ENCODE results near the gene PCDHGA12. TPM values are rescaled to one million over a fixed set of nuclear protein-coding genes. Genes with fewer than 3 reads are reported as not detected.

The PCDHGA12 gene
- total and polyA plus RNA-seq, 2 of the 8 experiments (the other 6 are each of a cell fraction or from before 2014, with no cell fraction given), result 0.88 to 1.3 TPM

- no peaks in the 10 kb centered on the region for H3K23me2 ChIP-seq (ENCODE audit: low read depth, low read length)
- H3K4me1 ChIP-seq (replicated peaks in 1 of 4; ENCODE audit: control insufficient read depth in 3 of 4, insufficient read depth in 4 of 4, low read length in 3 of 4), result no peaks in the 10 kb centered on the region
- H3K4me3 ChIP-seq (ENCODE audit: extremely low read depth in 1 of 4, insufficient read depth in 2 of 4, low read depth in 3 of 4, low read length in 4 of 4), result no peak overlapping the region
- H3K23ac ChIP-seq (ENCODE audit: insufficient read length), result no peak overlapping the region
- no peak overlapping the region; the same call in 1 of the 2 replicates for H4K8ac ChIP-seq (ENCODE audit: extremely low read depth, insufficient read depth, low read length)
- WGBS, 2 experiments (ENCODE audit: extremely low coverage in 1 of 2, insufficient coverage in 1 of 2, insufficient read length in 1 of 2, insufficient replicate concordance in 2 of 2, low coverage in 1 of 2, low lambda C conversion rate in 2 of 2, missing lambda C conversion rate in 1 of 2), result 93% methylated on average over 21 of the region's 21 CpGs; no CpG with 5 or more reads in 1 of the 2 experiments
- H3K4me2 ChIP-seq (ENCODE audit: insufficient read depth in 1 of 2, low read depth in 2 of 2, low read length in 2 of 2), result no peak overlapping the region
- H3K9me3 ChIP-seq (ENCODE audit: insufficient read depth in 2 of 2, low read depth in 1 of 2, low read length in 1 of 2), result peaks cover 56 to 63% of the 10 kb centered on the region in 2 experiments
- H3K14ac ChIP-seq (ENCODE audit: insufficient read length), result no peak overlapping the region
- no peaks in the 10 kb centered on the region; a peak in 1 of 7 replicates for H3K27me3 ChIP-seq (replicated peaks in 1 of 4; ENCODE audit: control insufficient read depth in 3 of 4, extremely low read depth in 1 of 4, insufficient read depth in 3 of 4, low read length in 3 of 4)
- H2BK15ac ChIP-seq (ENCODE audit: low read length), result no peak overlapping the region
- H4K20me1 ChIP-seq (replicated peaks in 1 of 2; ENCODE audit: control insufficient read depth in 1 of 2, insufficient read depth in 2 of 2, low read length in 2 of 2), result no peaks in the 10 kb centered on the region
- H3K79me1 ChIP-seq (ENCODE audit: low read depth, low read length), result no peaks in the 10 kb centered on the region
- DNase-seq (ENCODE audit: low read depth in 1 of 2, low spot score in 2 of 2) (no peak), FAIRE-seq (no peak)
- H2BK12ac ChIP-seq (ENCODE audit: low read depth, low read length), result no peak overlapping the region
- no peak overlapping the region for H2BK120ac ChIP-seq (replicated peaks; ENCODE audit: low read depth, low read length)
- H2BK20ac ChIP-seq (ENCODE audit: low read length), result no peak overlapping the region
- no peak overlapping the region for H4K91ac ChIP-seq (replicated peaks; ENCODE audit: insufficient read length, low read length)
- POLR2A ChIA-PET (ENCODE audit: partially characterized antibody), result no interaction called here
- peaks cover 3 to 29% (median 14%) of the 10 kb centered on the region in 4 experiments; a peak in 7 of 8 replicates for H3K36me3 ChIP-seq (ENCODE audit: control insufficient read depth in 2 of 4, insufficient read depth in 4 of 4, low read length in 3 of 4)
- H2AFZ ChIP-seq (ENCODE audit: low read length), result no peak overlapping the region
- H3K9ac ChIP-seq (replicated peaks in 1 of 4; ENCODE audit: extremely low read depth in 1 of 4, low read depth in 3 of 4, low read length in 3 of 4), result no peak overlapping the region
- no peak overlapping the region for H3K4ac ChIP-seq (replicated peaks; ENCODE audit: insufficient read length, low read depth, low read length)
- no peak overlapping the region for H3K27ac ChIP-seq (ENCODE audit: low read depth, low read length)
- H2BK5ac ChIP-seq (ENCODE audit: low read depth, low read length), result no peak overlapping the region
- CTCF ChIA-PET (ENCODE audit: partially characterized antibody), result interaction anchor here (0.8 to 8.7 kb wide), 6 partner anchors 10 to 131 kb away, joined by 3 to 68 read pairs (median 6); partner anchors contain the start of genes PCDHGA11, PCDHGA9, PCDHGB6 and PCDHGB7
- H4K5ac ChIP-seq (ENCODE audit: insufficient read length, low read depth, low read length), result no peak overlapping the region
- H3K79me2 ChIP-seq (ENCODE audit: control insufficient read depth in 1 of 2, insufficient read depth in 2 of 2, low read length in 2 of 2), result no peaks in the 10 kb centered on the region
- no peak overlapping the region for H2AK5ac ChIP-seq (ENCODE audit: low read depth, low read length)
- no peak overlapping the region for H3K56ac ChIP-seq (replicated peaks; ENCODE audit: insufficient read length, low read depth, low read length)
- TF ChIP-seq YY1 (IDR thresholded peaks at IDR 0.05; ENCODE audit: low read depth, low read length) (no peak), RXRA (IDR thresholded peaks at IDR 0.05; ENCODE audit: insufficient read depth, low read depth, low read length) (no peak), POLR2A (IDR thresholded peaks at IDR 0.05; ENCODE audit: control extremely low read depth in 1 of 2, low read depth in 2 of 2, low read length in 2 of 2) (no peak), RAD21 (IDR thresholded peaks at IDR 0.05 in 1 of 2, conservative IDR thresholded peaks at IDR 0.05 in 1 of 2; ENCODE audit: low read depth in 2 of 2, low read length in 2 of 2) (no peak), CBX5 (IDR thresholded peaks at IDR 0.05; ENCODE audit: low read depth, low read length) (no peak), TAF1 (IDR thresholded peaks at IDR 0.05; ENCODE audit: low read depth, low read length) (no peak), HDAC2 (IDR thresholded peaks at IDR 0.05; ENCODE audit: borderline replicate concordance in 1 of 2, low read depth in 2 of 2, low read length in 2 of 2) (no peak), RBBP5 (IDR thresholded peaks at IDR 0.05; ENCODE audit: borderline replicate concordance, low read depth, low read length) (no peak)
- no peak overlapping the region for H3K18ac ChIP-seq (ENCODE audit: extremely low read depth, low read length)
Measured at GRCh38 chr5:141393267-141393666, 37.0 kb upstream of the PCDHGA12 start.
